NCI-H526 treated with DMSO at 0.1 percent for 48 hours (cell line): ENCODE measurements around the gene CPA3.

Source experiments
- DNase-seq: peaks from one replicate; lab custom pipeline; 2025; lab: John Stamatoyannopoulos, UW

Gene CPA3

GRCh38 chr3:148861277-148861869 is 3.7 kb upstream of the CPA3 start:
- DNase-seq, result peak; percentile 55

- no peak for DNase-seq
Observed at GRCh38 chr3:148863297-148863696, 1.8 kb upstream of the CPA3 start.

GRCh38 chr3:148863814-148864213 is 1.3 kb upstream of the CPA3 start:
- DNase-seq, result no peak

GRCh38 chr3:148866261-148866660 is 1.2 kb downstream of the CPA3 start:
- no peak for DNase-seq

- DNase-seq, result no peak
Observed at GRCh38 chr3:148873270-148873927, 8.3 kb downstream of the CPA3 start.

- no peak for DNase-seq
Observed at GRCh38 chr3:148873977-148874376, 8.9 kb downstream of the CPA3 start.

- DNase-seq, result no peak
Observed at GRCh38 chr3:148878095-148878494, 13.0 kb downstream of the CPA3 start.

- no peak for DNase-seq
Observed at GRCh38 chr3:148879256-148879655, 14.2 kb downstream of the CPA3 start.

GRCh38 chr3:148880681-148881080 is 15.6 kb downstream of the CPA3 start:
- no peak for DNase-seq

- no peak for DNase-seq
Observed at GRCh38 chr3:148881286-148881685, 16.2 kb downstream of the CPA3 start.

GRCh38 chr3:148882288-148882687 is 17.2 kb downstream of the CPA3 start:
- DNase-seq, result no peak

- DNase-seq, result no peak
Observed at GRCh38 chr3:148883163-148883562, 18.1 kb downstream of the CPA3 start.

GRCh38 chr3:148884261-148884660 is 19.2 kb downstream of the CPA3 start:
- DNase-seq, result no peak

- DNase-seq, result no peak
Observed at GRCh38 chr3:148889828-148890227, 24.7 kb downstream of the CPA3 start.

- no peak for DNase-seq
Observed at GRCh38 chr3:148896062-148896461, 31.0 kb downstream of the CPA3 start.

GRCh38 chr3:148901987-148902791 is 37.1 kb downstream of the CPA3 start:
- DNase-seq, result no peak

- peak; percentile 19 for DNase-seq
Observed at GRCh38 chr3:148903022-148903442, 37.9 kb downstream of the CPA3 start.

- DNase-seq, result no peak
Observed at GRCh38 chr3:148903941-148904340, 38.8 kb downstream of the CPA3 start.

- no peak for DNase-seq
Observed at GRCh38 chr3:148906667-148907066, 41.6 kb downstream of the CPA3 start.

- no peak for DNase-seq
Observed at GRCh38 chr3:148911173-148911572, 46.1 kb downstream of the CPA3 start.

GRCh38 chr3:148911592-148911991 is 46.5 kb downstream of the CPA3 start:
- DNase-seq, result no peak

GRCh38 chr3:148914936-148915690 is 50.0 kb downstream of the CPA3 start:
- no peak for DNase-seq
